ENCODE results near the gene DUSP21. TPM values are rescaled to one million over a fixed set of nuclear protein-coding genes. Genes with fewer than 3 reads are reported as not detected.

Gene DUSP21
- polyA plus RNA-seq, 1 donor (not counting 4 experiments of a cell fraction or from before 2014, with no cell fraction given) = not detected

DNA sequence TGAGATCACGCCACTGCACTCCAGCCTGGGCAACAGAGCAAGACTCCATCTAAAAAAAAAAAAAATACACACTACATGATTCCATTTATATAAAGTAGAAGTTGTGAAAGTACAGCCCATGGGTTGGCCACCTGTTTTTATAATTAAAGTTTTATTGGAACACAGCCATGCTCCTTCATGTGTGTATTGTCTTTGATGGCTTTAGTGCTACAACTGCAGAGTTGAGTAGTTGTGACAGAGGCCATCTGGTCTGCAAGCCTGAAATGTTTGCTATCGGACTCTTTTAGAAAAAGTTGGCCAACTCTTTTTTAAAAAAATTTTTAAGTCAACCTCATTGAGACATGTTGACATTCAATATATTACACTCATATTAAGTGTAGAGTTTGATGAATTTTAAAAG is 41.2 kb upstream of the DUSP21 start:
- no peak overlapping the region for H3K9ac ChIP-seq (ENCODE audit: control insufficient read depth, extremely low read depth, insufficient read depth, low read length)
- no peak for TF ChIP-seq EZH2 (IDR thresholded peaks at IDR 0.05; ENCODE audit: low read length)
- TF ChIP-seq, protein P1, sequence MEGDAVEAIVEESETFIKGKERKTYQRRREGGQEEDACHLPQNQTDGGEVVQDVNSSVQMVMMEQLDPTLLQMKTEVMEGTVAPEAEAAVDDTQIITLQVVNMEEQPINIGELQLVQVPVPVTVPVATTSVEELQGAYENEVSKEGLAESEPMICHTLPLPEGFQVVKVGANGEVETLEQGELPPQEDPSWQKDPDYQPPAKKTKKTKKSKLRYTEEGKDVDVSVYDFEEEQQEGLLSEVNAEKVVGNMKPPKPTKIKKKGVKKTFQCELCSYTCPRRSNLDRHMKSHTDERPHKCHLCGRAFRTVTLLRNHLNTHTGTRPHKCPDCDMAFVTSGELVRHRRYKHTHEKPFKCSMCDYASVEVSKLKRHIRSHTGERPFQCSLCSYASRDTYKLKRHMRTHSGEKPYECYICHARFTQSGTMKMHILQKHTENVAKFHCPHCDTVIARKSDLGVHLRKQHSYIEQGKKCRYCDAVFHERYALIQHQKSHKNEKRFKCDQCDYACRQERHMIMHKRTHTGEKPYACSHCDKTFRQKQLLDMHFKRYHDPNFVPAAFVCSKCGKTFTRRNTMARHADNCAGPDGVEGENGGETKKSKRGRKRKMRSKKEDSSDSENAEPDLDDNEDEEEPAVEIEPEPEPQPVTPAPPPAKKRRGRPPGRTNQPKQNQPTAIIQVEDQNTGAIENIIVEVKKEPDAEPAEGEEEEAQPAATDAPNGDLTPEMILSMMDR (optimal IDR thresholded peaks at IDR 0.05 in 1 of 3, IDR thresholded peaks at IDR 0.05 in 1 of 3, conservative IDR thresholded peaks at IDR 0.05 in 1 of 3; ENCODE audit: extremely low read depth in 1 of 3, insufficient read depth in 2 of 3, low read length in 3 of 3) = no peak
- no peaks in the 10 kb centered on the region for H3K27me3 ChIP-seq (ENCODE audit: control insufficient read depth, extremely low read depth, insufficient read depth, low read length)
- no peak for DNase-seq (ENCODE audit: low read depth, low spot score)
- no peaks in the 10 kb centered on the region for H4K20me1 ChIP-seq (ENCODE audit: control insufficient read depth, extremely low read depth, insufficient read depth, low read length)
- dilution Hi-C loops (cut with MboI; ENCODE audit: extremely low pct_ligation_motif_present, low sequenced_read_pairs) = no loop called here
- no peaks in the 10 kb centered on the region for H3K4me1 ChIP-seq (ENCODE audit: control insufficient read depth, extremely low read depth, insufficient read depth, low read length)
- no peak overlapping the region for H3K4me2 ChIP-seq (ENCODE audit: control insufficient read depth, extremely low read depth, insufficient read depth, low read depth, low read length)
- H3K9me1 ChIP-seq (ENCODE audit: control insufficient read depth, extremely low read depth, insufficient read depth, low read length) = no peaks in the 10 kb centered on the region
- no peaks in the 10 kb centered on the region for H3K9me3 ChIP-seq (ENCODE audit: control insufficient read depth, low read depth, low read length)
- no peak for FAIRE-seq
- H2AFZ ChIP-seq (ENCODE audit: control insufficient read depth, low read length) = no peak overlapping the region
- H3K27ac ChIP-seq (ENCODE audit: control insufficient read depth, insufficient read depth, low read length) = no peak overlapping the region
- no peaks in the 10 kb centered on the region for H3K36me3 ChIP-seq (ENCODE audit: control insufficient read depth in 2 of 2, extremely low read depth in 1 of 2, insufficient read depth in 2 of 2, low read length in 2 of 2)
- no peaks in the 10 kb centered on the region for H3K79me2 ChIP-seq (ENCODE audit: control insufficient read depth, insufficient read depth, low read length)
- no peak overlapping the region for H3K4me3 ChIP-seq (ENCODE audit: control insufficient read depth in 2 of 3, extremely low read depth in 1 of 3, insufficient read depth in 2 of 3, low read depth in 1 of 3, low read length in 3 of 3)

DNA sequence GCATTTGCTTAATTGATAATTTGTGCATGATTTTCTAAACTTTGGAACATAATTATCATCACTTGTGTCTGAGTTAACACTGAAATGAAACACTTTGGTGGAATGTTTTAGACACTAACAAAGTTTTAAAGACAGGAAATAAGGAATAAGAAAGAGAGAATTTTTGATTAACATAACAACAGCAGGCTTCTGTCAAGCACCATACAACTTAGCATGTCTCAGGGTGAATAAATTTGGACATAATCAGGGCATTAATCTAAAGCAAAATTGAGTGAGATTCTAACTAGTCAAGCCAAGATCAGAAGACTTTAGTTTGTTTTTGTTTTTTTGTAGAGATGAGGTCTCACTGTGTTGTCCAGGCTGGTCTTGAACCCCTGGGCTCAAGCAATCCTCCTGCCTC is 28.1 kb upstream of the DUSP21 start:
- DNase-seq (ENCODE audit: low read depth, low spot score) = no peak
- Histone ChIP-seq H3K27me3 (ENCODE audit: control insufficient read depth, extremely low read depth, insufficient read depth, low read length) (no peaks in the 10 kb centered on the region), H3K4me2 (ENCODE audit: control insufficient read depth, extremely low read depth, insufficient read depth, low read depth, low read length) (no peak overlapping the region), H3K9ac (ENCODE audit: control insufficient read depth, extremely low read depth, insufficient read depth, low read length) (no peak overlapping the region), H4K20me1 (ENCODE audit: control insufficient read depth, extremely low read depth, insufficient read depth, low read length) (no peaks in the 10 kb centered on the region), H3K4me1 (ENCODE audit: control insufficient read depth, extremely low read depth, insufficient read depth, low read length) (no peaks in the 10 kb centered on the region), H3K27ac (ENCODE audit: control insufficient read depth, insufficient read depth, low read length) (no peak overlapping the region), H2AFZ (ENCODE audit: control insufficient read depth, low read length) (no peak overlapping the region), H3K9me1 (ENCODE audit: control insufficient read depth, extremely low read depth, insufficient read depth, low read length) (no peaks in the 10 kb centered on the region), H3K4me3 (ENCODE audit: control insufficient read depth in 2 of 3, extremely low read depth in 1 of 3, insufficient read depth in 2 of 3, low read depth in 1 of 3, low read length in 3 of 3) (no peak overlapping the region), H3K79me2 (ENCODE audit: control insufficient read depth, insufficient read depth, low read length) (no peaks in the 10 kb centered on the region), H3K36me3 (ENCODE audit: control insufficient read depth in 2 of 2, extremely low read depth in 1 of 2, insufficient read depth in 2 of 2, low read length in 2 of 2) (no peaks in the 10 kb centered on the region), H3K9me3 (ENCODE audit: control insufficient read depth, low read depth, low read length) (no peaks in the 10 kb centered on the region)
- dilution Hi-C loops (cut with MboI; ENCODE audit: extremely low pct_ligation_motif_present, low sequenced_read_pairs) = no loop called here
- no peak for FAIRE-seq
- TF ChIP-seq, protein P1 (optimal IDR thresholded peaks at IDR 0.05 in 1 of 3, IDR thresholded peaks at IDR 0.05 in 1 of 3, conservative IDR thresholded peaks at IDR 0.05 in 1 of 3; ENCODE audit: extremely low read depth in 1 of 3, insufficient read depth in 2 of 3, low read length in 3 of 3) = no peak
- TF ChIP-seq EZH2 (IDR thresholded peaks at IDR 0.05; ENCODE audit: low read length) = no peak
